GM21360 (cell line): ENCODE results near the gene MT4.

ENCODE experiments used
- ATAC-seq: cut with Tn5 transposase; IDR thresholded peaks from one replicate; pipeline ENCODE4 v1.9.1; 2021; ENCODE audit warnings: mild to moderate bottlenecking, moderate library complexity; ENCODE audit not compliant: unreplicated experiment

The MT4 gene

DNA sequence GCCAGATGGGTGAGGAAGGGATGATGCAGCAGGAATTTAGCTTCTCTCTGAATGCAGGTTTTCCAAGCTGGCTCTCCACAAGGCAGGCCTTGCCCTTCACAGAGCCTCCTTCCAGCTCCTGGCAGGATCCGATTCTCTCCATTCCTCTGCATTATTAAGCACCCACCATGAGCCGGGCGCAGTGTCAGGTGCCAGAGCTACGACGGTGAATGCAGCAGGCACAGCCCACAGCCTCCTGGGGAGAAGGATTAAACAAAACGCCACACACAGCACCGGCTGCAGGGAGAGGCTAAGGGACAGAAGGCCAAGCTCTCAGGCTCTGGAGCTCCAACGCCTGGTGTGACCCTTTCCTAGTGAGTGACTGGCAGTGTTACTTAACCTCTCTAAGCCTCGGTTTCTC, 36.5 kb downstream of the MT4 start:
- no peak for ATAC-seq

DNA sequence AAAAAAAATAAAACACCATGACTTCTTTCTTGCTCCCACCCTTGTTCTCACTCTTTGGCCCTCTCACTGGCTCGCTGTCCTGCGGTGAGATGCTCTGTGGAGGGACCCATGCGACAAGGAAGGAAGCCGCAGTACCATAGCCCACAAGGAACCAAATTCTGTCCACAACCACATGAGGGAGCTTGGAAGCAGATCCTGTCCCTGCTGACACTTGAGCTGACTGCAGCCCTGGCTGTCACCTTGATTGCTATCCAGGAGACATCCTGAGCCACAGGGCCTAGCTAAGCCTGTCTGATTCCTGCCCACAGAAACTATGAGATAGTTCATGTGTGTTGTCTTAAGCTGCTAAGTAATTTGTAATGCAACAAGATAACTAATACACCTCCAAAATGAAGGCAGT, 38.7 kb downstream of the MT4 start:
- ATAC-seq, result no peak

DNA sequence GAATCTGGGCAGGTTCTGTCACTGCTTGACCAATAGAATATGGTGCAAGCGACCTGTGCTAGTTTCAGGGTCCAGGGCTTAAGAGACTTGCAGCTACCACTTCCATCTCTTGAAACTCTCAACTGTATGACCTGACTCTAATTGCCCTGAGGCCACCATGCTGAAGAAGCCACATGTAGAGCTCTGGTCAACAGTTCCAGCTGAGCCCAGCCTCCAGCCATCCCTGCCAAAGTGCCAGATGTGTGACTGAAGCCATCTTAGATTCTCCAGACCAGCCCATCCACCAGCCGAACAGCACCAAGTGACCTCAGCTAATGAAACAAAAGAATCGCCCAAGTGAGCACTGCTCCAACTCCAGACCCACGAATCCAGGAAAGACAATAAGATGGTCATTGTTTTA, 40.1 kb downstream of the MT4 start:
- ATAC-seq, result no peak

DNA sequence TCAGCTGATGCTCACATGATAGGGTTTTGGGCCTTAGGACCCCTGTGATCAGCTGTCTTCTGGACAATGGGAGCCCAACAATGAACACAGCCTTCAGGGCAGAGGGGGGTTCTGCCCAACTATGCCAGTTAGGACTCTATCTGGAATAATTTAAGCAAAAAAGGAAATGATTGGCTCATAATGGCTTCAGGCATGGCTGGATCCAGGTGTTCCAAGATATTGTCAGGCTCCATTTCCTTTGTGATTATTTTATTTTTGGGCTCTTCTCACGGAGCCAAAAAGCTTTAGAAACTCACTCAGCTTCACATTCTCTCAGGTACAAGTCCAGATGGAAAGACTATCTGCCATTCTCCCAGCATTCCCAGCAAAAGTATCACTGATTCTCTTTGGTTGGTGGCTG, 40.6 kb downstream of the MT4 start:
- no peak for ATAC-seq

DNA sequence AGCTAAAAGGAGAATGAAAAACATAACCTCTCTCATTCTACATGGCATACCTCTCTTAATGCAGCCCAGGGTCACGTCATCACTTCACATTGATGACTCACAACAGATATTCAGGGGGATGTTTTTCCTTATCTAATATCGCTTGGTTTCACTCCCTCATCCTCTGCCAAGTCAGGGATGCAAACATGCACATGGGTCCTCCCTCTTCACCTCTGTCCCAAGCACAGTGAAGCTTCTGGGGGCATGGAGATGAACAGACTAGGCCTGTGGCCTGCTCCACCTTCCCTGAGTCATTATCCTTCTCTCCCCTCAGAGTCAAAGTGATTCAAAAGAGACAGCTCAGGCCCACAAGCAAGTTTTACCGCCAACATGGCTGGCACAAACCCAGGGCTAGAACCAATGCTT, 41.2 kb downstream of the MT4 start:
- ATAC-seq, result no peak

DNA sequence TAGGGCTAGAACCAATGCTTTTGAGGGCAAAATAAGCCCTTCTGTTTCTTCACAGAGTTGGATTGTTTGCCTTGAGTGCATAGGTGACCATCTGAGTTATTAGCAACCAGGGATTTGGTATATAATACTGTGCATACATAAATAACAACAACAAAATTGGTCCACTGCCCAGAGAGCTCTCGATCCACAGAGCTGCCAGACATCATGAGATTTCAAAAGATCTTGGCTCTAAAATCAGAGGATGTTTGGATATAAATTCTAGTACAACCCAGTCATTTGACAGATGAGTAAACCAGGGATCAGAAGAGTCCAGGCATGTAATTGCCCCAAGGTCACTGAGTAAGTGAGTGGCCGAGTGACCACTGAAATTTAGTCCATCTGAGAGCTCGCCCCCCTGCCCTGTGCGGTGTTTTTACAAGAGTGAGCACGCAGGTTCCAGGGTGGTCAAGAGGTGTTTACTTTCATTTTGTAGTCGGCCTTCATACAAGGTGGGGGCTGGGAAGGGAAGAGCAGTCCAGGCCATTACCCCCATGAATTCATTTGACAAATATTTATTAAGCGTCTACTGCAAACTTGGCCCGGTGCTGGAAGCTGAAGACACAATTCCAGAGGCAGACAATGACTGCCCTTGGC, 41.7 kb downstream of the MT4 start:
- ATAC-seq, result no peak

DNA sequence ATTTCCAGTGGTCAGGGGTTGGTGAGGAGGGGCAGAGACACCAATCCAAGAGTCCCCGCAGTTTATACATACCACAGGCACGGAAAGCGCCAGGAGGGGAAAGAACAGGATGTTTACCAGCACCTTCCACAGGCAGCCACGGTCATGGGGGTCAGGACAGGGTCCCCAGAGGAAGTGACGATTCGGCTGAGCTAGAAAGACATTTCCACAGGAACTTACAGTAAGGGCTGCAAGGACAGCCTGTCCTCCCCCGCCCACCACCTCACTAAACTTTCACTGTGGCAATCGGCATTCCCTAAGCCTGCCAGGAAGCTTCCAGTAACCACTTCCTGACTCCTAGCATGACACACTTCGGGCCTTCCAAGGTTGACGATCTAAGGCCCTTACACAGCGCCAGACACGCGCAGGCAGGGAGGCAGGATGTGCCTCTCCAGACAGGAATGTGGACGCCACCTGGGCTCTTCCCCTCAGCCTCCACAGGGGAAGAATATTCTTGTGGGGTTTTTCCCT, 42.3 kb downstream of the MT4 start:
- no peak for ATAC-seq

DNA sequence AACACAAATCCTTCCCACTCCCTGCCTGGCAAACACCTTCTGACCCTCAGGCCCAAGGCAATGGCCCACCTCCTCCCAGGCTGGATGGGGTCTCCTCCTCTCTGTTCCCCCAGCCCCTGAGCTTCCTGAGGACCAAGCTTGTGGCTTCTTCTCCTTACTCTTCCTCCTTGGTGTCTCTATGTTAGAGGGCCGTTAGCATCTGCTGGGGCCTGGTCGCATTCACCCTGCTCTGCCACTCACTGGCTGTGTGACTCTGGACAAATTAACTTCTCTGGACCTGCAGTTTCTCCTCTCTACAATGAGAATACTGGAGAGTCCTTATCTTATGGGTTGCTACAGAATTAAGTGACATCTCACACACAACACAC, 42.8 kb downstream of the MT4 start:
- no peak for ATAC-seq

DNA sequence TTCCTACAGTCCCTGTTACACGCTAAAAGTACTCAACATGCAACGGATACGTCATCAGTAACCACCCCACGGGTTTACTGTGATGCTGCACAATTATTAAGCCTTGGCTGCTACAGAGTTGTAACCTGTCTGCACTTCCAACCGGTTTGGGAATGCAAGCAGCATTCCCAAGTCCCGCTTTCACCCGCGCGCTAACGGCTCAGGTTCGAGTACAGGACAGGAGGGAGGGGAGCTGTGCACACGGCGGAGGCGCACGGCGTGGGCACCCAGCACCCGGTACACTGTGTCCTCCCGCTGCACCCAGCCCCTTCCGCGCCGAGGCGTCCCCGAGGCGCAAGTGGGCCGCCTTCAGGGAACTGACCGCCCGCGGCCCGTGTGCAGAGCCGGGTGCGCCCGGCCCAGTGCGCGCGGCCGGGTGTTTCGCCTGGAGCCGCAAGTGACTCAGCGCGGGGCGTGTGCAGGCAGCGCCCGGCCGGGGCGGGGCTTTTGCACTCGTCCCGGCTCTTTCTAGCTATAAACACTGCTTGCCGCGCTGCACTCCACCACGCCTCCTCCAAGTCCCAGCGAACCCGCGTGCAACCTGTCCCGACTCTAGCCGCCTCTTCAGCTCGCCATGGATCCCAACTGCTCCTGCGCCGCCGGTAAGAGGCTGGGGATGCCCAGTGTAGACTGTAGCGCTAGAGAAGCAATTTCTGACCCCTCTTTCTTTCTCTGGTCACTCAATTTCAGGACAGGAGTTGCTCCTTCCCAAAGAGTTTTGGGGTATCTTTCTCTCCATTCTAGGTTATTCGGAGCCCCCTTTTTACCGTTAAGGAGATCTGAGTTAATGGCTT, 43.4 kb downstream of the MT4 start, which contains the start of gene MT2A:
MT2A (plus strand) TSS at position 542 of the 833 bp plus-strand sequence; CDS start at position 614, 72 bp downstream.
- peak; percentile 77 for ATAC-seq

DNA sequence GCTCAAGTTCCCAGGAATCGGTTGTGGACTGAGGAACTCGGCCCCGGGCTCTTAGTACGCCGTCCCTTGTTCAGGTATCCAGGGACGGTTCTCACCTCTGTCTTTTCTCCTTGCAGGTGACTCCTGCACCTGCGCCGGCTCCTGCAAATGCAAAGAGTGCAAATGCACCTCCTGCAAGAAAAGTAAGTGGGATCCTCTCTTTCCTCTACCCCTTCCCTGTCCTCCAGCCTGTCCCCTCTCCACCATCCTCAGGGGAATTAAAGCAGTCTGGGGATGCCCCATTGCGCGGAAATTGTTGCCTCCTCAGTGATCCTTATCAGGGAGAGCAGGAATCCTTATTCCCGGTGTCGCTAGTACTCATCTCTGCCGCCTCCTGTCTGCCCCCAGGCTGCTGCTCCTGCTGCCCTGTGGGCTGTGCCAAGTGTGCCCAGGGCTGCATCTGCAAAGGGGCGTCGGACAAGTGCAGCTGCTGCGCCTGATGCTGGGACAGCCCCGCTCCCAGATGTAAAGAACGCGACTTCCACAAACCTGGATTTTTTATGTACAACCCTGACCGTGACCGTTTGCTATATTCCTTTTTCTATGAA, 44.1 kb downstream of the MT4 start:
- no peak for ATAC-seq

DNA sequence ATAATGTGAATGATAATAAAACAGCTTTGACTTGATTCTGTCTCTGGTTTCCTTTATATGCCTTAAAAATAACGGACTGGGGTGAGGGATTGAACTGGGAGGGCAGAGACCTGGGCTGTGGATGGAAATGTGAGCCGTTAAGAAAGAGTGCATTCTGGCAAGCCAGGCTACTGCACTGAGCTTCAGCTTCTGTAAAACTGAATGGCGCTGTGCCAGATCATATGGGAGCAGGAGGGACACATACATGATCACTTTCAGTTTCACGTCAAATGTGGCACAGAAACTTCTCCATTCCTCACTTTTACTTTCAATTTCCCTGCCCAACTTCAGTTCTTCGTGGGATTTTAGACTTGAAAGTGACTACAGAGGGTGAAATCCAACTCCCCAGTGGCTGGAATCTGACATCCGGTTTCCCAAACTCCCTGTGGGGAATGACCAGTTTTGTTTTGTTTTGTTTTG, 44.6 kb downstream of the MT4 start:
- peak; percentile 41 for ATAC-seq

DNA sequence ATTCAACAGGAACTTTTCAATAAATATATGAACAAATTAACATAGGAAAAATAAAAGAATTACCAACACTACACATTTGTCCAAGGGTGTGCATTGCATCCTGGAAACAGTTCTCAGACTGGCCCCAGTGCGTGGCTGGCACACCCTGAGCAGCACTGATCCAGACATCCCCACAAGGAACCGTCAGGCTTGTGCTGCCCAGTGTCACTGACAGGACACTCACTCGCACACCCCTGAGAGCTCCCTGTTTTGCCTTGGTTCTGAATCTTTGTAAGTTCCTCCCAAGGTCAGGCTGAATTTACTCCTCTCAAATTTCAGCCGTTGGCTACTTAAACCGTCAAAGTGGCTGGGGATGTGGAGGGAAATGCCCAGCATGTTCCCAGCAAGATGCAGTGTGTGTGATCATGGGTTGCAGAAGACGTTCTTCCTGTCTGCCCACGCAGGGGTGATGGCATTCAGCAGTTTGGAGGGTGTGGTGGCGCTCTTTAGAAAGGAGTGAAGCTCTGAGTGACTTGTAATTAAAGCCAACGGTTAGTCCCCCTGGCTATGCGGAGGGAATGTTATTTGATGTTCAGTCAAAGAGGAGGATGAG, 45.2 kb downstream of the MT4 start:
- ATAC-seq, result no peak

DNA sequence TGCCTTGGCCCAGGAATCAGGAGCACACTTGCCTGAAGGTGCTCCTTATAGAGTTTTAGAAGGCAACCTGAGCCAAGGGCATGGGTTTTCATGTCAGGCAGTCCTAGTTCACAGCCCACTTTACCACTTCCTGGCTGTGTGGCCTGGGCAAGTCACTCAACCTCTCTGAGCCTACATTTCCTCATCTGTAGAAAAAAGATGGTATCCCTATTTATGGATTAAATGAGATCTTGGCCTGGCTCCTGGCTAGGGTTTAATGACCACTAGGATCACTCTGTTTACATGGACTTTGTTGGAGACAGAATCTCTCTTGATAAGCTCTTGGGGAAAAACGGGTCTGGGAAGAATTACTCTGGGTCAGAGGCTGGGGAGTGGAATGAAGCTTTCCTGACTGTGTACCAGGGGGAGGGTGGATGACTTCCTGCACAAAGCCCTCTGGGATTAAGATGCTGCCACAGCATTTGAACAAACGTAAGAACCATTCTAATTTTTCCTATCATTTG, 45.8 kb downstream of the MT4 start:
- ATAC-seq, result no peak

DNA sequence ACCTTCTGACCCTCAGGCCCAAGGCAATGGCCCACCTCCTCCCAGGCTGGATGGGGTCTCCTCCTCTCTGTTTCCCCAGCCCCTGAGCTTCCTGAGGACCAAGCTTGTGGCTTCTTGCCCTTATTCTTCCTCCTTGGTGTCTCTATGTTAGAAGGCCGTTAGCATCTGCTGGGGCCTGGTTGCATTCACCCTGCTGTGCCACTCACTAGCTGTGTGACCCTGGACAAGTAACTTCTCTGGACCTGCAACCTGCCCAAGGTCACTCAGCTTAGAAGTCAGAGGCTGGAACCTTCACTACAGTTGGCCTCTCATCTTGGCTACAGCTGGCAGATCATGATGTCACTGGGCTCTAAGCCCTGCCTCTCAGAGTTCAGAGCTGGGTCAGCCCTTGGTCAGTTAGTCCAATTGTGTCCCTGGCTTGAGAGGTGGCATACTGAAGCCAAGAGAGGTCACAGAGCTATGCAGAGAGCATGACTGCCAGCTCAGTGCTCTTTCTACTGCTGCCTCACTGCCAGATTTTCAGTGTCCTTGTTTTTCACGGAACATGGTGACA, 46.5 kb downstream of the MT4 start:
- no peak for ATAC-seq

DNA sequence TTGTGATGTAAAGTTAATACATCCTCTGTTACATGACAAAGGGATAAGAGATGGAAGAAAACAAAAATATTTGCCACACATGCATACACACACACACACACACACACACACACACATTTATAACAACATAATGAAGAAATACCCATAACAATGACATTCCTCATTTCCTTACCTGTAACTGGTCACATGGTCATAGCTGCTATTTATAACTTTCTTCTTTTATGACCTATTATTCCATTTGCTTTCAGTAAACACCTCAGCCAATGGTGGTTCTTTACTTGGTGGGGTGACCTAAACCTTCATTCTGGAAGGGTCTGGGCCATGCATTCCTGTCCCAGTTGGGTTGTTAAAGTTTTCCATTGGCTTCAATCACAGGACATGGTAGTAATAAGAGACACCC, 48.8 kb downstream of the MT4 start:
- no peak for ATAC-seq

DNA sequence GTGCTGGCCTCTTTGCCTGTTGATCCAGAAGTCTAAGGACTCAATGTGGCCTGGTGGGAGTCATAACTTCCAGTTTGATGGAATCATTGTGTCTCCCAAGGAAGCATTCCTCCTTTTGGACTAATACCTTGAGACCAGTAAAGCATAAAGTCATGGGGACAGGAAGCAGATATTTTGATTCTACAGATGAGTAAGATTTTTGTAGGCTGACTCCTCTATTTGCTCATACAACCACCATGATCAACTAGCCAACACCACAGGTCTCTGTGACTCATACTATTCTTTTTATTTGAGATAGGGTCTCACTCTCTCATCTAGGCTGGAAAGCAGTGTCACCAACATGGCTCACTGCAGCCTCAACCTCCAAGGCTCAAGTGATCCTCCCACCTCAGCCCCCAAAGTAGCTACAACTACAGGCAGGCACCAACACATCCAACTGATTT, 49.7 kb downstream of the MT4 start:
- no peak for ATAC-seq

DNA sequence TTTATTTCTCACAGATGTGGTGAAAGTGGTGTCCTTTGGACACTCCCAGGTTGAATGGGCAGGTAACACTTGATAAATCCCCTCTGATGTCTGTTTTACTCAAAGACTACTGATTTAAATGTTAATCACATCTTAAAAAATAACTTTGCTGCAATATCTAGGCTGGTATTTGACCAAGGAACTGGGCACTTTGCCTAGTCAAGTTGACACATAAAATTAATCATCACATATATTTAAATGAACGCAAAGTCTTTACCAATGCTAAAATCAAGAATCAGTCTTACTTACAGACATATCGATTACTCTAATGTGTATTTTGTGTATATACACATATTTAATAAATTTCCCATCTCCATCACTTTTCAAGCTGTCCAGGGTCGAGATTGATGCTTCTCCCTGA, 50.5 kb downstream of the MT4 start:
- no peak for ATAC-seq

DNA sequence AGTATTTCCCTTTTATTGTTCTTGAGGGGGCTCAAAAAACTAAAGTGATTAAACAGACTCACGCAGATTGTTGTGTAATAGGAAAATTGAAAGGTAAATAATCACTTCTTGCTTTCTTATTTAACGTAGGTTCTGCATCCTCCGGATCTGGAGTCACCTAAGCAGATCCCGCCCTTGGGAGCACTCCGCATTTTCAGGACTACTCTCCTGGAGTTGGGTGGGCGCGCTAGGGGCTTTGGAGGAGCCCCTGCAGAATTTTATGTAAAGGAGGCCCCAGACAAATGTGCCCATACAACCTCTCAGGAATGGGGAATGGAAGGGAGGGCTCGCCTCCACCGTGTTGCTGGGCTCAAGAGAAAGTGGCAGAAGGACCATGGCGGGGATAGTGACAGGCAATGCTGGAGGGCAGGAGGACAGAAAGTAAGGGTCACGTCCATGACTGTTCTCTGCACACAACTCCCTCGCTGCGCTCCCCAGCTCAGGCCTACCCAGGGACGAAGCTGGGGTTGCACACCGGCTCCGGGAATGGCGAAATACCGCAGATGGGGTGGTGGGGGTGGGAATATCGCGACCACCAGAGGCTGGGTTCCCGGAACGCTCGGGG, 51.8 kb downstream of the MT4 start:
- ATAC-seq, result no peak

DNA sequence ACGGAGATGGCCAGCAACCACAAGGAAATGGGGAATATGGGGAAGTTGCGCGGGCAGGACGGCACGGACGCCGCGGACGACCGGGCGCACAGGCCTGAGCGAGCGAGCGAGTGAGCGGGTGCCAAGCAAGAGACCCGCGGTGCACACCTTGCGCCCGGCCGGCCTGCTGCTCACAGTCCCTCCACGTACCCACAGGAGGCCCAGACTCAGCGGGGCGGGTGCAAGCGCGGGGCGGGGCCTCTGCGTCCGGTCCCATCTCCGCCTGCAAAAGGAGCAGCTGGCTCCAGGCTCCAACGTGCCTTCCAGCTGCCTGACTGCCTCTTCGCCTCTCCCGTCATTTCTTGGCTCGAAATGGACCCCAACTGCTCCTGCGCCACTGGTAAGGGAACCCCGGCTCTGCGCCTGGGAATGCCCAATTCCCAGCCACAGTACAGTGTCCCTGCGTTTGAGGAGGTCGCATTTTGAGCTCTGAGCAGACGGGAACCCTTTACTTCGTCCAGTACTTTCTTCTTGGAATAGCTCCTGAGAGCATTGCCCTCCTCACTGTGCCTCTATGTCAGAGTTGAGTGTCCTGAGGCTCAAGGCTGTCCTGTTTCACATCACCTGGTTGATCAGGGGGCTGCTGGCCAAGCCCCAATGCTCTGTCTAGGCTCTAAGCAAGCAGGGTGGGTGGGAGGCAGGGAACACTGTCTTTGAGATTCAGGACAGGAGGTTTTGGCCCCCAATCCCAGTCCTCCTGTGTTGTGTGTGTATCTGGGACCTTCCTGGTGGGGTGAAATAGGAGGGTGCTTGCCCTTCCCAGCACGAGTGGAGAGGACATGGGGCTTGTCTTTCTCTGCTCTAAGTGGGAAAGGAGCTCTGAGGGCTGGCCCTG, 52.6 kb downstream of the MT4 start:
- ATAC-seq, result no peak

DNA sequence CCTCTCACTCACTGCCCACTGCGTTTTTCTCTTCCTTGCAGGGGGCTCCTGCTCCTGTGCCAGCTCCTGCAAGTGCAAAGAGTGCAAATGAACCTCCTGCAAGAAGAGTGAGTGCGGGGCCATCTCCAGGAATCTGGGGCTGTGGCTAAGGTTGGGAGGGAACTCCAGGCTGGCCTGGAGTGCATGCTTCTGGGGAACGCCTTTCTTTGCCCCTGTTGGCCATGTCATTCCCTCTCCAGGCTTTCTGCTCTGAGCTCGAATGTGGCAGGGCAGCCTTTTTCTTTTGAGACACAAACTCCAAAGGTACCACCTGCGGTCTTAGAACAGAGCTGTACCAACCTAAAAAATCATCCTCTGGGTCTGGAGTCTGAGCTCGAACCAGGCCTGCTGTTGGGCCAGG, 53.3 kb downstream of the MT4 start:
- ATAC-seq, result no peak
